ENCODE measurements around the gene DOLPP1. TPM values are rescaled to one million over a fixed set of nuclear protein-coding genes. Genes with fewer than 3 reads are reported as not detected.

Gene DOLPP1
- total and polyA plus RNA-seq, 4 donors: 7.0 to 17.6 (median 10.0) TPM

- no peak for ATAC-seq (ENCODE audit: insufficient read depth, low FRiP score)
- no peaks in the 10 kb centered on the region for H3K9me3 ChIP-seq (ENCODE audit: control insufficient read depth in 4 of 4, insufficient read depth in 3 of 4, low read length in 3 of 4)
- no peaks in the 10 kb centered on the region for H3K27me3 ChIP-seq (ENCODE audit: control insufficient read depth in 3 of 3, insufficient read depth in 3 of 3, low read length in 2 of 3)
- H3K4me3 ChIP-seq: no peak overlapping the region
- H3K4me1 ChIP-seq (ENCODE audit: control insufficient read depth in 5 of 5, insufficient read depth in 5 of 5, low read length in 5 of 5): peaks cover 0 to 20% (median 10%) of the 10 kb centered on the region in 5 donors
- WGBS, 2 donors: 96 to 97% methylated on average over 12 of the region's 12 CpGs
- peaks cover 3 to 16% (median 13%) of the 10 kb centered on the region in 4 donors for H3K36me3 ChIP-seq (ENCODE audit: control insufficient read depth in 4 of 4, insufficient read depth in 4 of 4, low read length in 4 of 4)
- no peak for DNase-seq
- H3K9ac ChIP-seq (ENCODE audit: insufficient read depth in 1 of 2, low read length in 2 of 2): no peak overlapping the region
- H3K27ac ChIP-seq (ENCODE audit: low read depth in 1 of 2, low read length in 1 of 2): no peak overlapping the region
- TF ChIP-seq, protein P1, sequence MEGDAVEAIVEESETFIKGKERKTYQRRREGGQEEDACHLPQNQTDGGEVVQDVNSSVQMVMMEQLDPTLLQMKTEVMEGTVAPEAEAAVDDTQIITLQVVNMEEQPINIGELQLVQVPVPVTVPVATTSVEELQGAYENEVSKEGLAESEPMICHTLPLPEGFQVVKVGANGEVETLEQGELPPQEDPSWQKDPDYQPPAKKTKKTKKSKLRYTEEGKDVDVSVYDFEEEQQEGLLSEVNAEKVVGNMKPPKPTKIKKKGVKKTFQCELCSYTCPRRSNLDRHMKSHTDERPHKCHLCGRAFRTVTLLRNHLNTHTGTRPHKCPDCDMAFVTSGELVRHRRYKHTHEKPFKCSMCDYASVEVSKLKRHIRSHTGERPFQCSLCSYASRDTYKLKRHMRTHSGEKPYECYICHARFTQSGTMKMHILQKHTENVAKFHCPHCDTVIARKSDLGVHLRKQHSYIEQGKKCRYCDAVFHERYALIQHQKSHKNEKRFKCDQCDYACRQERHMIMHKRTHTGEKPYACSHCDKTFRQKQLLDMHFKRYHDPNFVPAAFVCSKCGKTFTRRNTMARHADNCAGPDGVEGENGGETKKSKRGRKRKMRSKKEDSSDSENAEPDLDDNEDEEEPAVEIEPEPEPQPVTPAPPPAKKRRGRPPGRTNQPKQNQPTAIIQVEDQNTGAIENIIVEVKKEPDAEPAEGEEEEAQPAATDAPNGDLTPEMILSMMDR (IDR thresholded peaks at IDR 0.05; ENCODE audit: control extremely low read depth, extremely low read depth): no peak
Observed at GRCh38 chr9:129040113-129040643, 40.7 kb upstream of the DOLPP1 start.

- WGBS, 2 donors: 95 to 97% methylated on average over 16 of the region's 16 CpGs
- no peaks in the 10 kb centered on the region for H3K27me3 ChIP-seq (ENCODE audit: control insufficient read depth in 3 of 3, insufficient read depth in 3 of 3, low read length in 2 of 3)
- peaks cover 3 to 19% (median 11%) of the 10 kb centered on the region in 4 donors for H3K36me3 ChIP-seq (ENCODE audit: control insufficient read depth in 4 of 4, insufficient read depth in 4 of 4, low read length in 4 of 4)
- no peak overlapping the region for H3K9ac ChIP-seq (ENCODE audit: insufficient read depth in 1 of 2, low read length in 2 of 2)
- no peaks in the 10 kb centered on the region for H3K9me3 ChIP-seq (ENCODE audit: control insufficient read depth in 4 of 4, insufficient read depth in 3 of 4, low read length in 3 of 4)
- H3K27ac ChIP-seq (ENCODE audit: low read depth in 1 of 2, low read length in 1 of 2): no peak overlapping the region
- H3K4me1 ChIP-seq (ENCODE audit: control insufficient read depth in 5 of 5, insufficient read depth in 5 of 5, low read length in 5 of 5): peaks cover 0 to 13% (median 10%) of the 10 kb centered on the region in 5 donors
- DNase-seq (no peak), ATAC-seq (ENCODE audit: insufficient read depth, low FRiP score) (no peak)
- H3K4me3 ChIP-seq: no peak overlapping the region
- TF ChIP-seq, protein P1 (IDR thresholded peaks at IDR 0.05; ENCODE audit: control extremely low read depth, extremely low read depth): no peak
Observed at GRCh38 chr9:129042016-129042415, 38.9 kb upstream of the DOLPP1 start.

DNA sequence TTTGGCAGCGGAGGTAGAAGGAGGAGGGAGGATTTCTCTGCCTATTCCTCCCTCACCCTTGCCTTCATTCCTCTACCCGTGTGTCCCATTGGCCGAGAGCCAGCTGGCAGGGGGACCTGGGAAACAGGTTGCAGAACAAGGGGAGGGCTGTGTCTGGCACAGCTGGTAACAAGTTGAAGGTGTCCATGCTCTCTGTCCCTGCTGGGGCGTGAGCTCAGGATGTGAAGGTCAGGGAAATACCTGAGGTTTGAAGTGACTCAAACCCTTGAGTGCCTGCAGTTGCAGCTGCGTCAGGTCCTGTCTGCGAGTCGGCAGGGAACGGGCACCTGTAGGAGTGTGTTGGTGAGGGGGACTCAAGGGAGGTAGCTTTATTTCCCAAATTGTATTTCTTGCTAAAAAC lies 28.3 kb upstream of the DOLPP1 start:
- ATAC-seq (ENCODE audit: insufficient read depth, low FRiP score): peak; percentile 39

More for the DNA sequence above, 28.3 kb upstream of the DOLPP1 start:
- H3K4me1 ChIP-seq (ENCODE audit: control insufficient read depth in 5 of 5, insufficient read depth in 5 of 5, low read length in 5 of 5): peaks cover 0 to 2% (median 0%) of the 10 kb centered on the region in 5 donors
- no peak overlapping the region for H3K4me3 ChIP-seq
- TF ChIP-seq, protein P1 (IDR thresholded peaks at IDR 0.05; ENCODE audit: control extremely low read depth, extremely low read depth): no peak
- H3K27me3 ChIP-seq (ENCODE audit: control insufficient read depth in 3 of 3, insufficient read depth in 3 of 3, low read length in 2 of 3): no peaks in the 10 kb centered on the region
- H3K27ac ChIP-seq (ENCODE audit: low read depth in 1 of 2, low read length in 1 of 2): peak overlapping the region in 1 of 2 donors; percentile 7
- WGBS, 2 donors: 74 to 86% methylated on average over 8 of the region's 8 CpGs
- peaks cover 3 to 32% (median 13%) of the 10 kb centered on the region in 4 donors for H3K36me3 ChIP-seq (ENCODE audit: control insufficient read depth in 4 of 4, insufficient read depth in 4 of 4, low read length in 4 of 4)
- peak in 2 of 3 donors; percentile 47 to 52 for DNase-seq
- H3K9ac ChIP-seq (ENCODE audit: insufficient read depth in 1 of 2, low read length in 2 of 2): no peak overlapping the region
- no peaks in the 10 kb centered on the region for H3K9me3 ChIP-seq (ENCODE audit: control insufficient read depth in 4 of 4, insufficient read depth in 3 of 4, low read length in 3 of 4)
